A549 (cell line): ENCODE data around the gene KIAA0825. TPM values are rescaled to one million over a fixed set of nuclear protein-coding genes. Genes with fewer than 3 reads are reported as not detected.

Source experiments
- ATAC-seq, 2 experiments: fragments of 200-7000 bp in 1 of 2; fragments of >200 bp in 1 of 2; cut with Nextera tagmentation in 1 of 2; cut with Tn5 transposase in 1 of 2; 3 replicates each; pipeline versions ENCODE4 v1.8.0 to v1.9.1; 2018 to 2020; ENCODE audit warnings: mild to moderate bottlenecking in 1 of 2, moderate library complexity in 1 of 2
- CTCF ChIA-PET: fragments of 300-600 bp; sonication (Branson Sonifier 250); formaldehyde crosslinking; extraction: SDS; loops from one replicate; lab custom pipeline; 2021; ENCODE audit warnings: antibody characterized with exemption, inconsistent platforms; lab: Yijun Ruan, JAX
- POLR2A ChIA-PET: fragments of 350-600 bp; formaldehyde crosslinking; extraction: SDS; loops from one replicate; lab custom pipeline; 2021; ENCODE audit warnings: antibody characterized with exemption, inconsistent platforms; lab: Yijun Ruan, JAX
- DNase-seq, 2 experiments: peaks; one replicate each; pipeline versions ENCODE4 v3.0.0 to v3.0.0-alpha.2; 2011 to 2016; ENCODE audit warnings: low read depth in 1 of 2, low spot score in 1 of 2
- FAIRE-seq: peaks from 2 replicates; lab custom pipeline; 2011; peaks lifted over from hg19 to GRCh38; lab: Jason Lieb, UNC
- H3K27ac ChIP-seq, 2 experiments: fragments of >200 bp; sonication (Bioruptor Twin); formaldehyde crosslinking; 3 replicates each; pipeline ENCODE4 v1.5.1; 2016 to 2017
- H3K4me1 ChIP-seq: fragments of >200 bp; sonication (Bioruptor Twin); formaldehyde crosslinking; 3 replicates; pipeline ENCODE4 v1.6.1; 2016
- H3K4me2 ChIP-seq: fragments of >200 bp; sonication (Bioruptor Twin); formaldehyde crosslinking; 3 replicates; pipeline ENCODE4 v1.6.1; 2016
- H3K4me3 ChIP-seq: fragments of >200 bp; sonication (Bioruptor Twin); formaldehyde crosslinking; 3 replicates; pipeline ENCODE4 v1.5.1; 2016
- H3K9me3 ChIP-seq: fragments of >200 bp; sonication (Bioruptor Twin); formaldehyde crosslinking; 3 replicates; pipeline ENCODE4 v1.6.1; 2016
- BCL3 ChIP-seq: fragments of >200 bp; sonication (Bioruptor Twin); formaldehyde crosslinking; IDR thresholded peaks from 3 replicates; pipeline ENCODE4 v1.6.1; 2016
- CBX2 ChIP-seq: fragments of 200-600 bp; sonication (generic); IDR thresholded peaks from 2 replicates; pipeline ENCODE4 v1.6.1; 2016; ENCODE audit warnings: low read depth, mild to moderate bottlenecking, borderline replicate concordance
- CBX8 ChIP-seq: fragments of 200-600 bp; sonication (generic); IDR thresholded peaks from 2 replicates; pipeline ENCODE4 v1.6.1; 2016
- CHD2 ChIP-seq: fragments of 150-350 bp; IDR thresholded peaks from 2 replicates; pipeline ENCODE4 v1.6.1; 2014; ENCODE audit warnings: low read length; ENCODE audit not compliant: partially characterized antibody
- EHF ChIP-seq: fragments of 250-450 bp; sonication (Bioruptor Pico); IDR thresholded peaks from 2 replicates; pipeline ENCODE4 v1.5.0; 2020; ENCODE audit warnings: mild to moderate bottlenecking
- EHMT2 ChIP-seq: fragments of 200-600 bp; sonication (generic); IDR thresholded peaks from 2 replicates; pipeline ENCODE4 v1.6.1; 2016; ENCODE audit warnings: antibody characterized with exemption, low read depth, mild to moderate bottlenecking, moderate library complexity
- EP300 ChIP-seq, 2 experiments: fragments of >200 bp; sonication (Bioruptor Twin); formaldehyde crosslinking; IDR thresholded peaks; 2 replicates in 1 of 2; 3 replicates in 1 of 2; pipeline ENCODE4 v1.6.1; 2016 to 2017
- ESRRA ChIP-seq: fragments of 150-350 bp; IDR thresholded peaks from 2 replicates; pipeline ENCODE4 v1.6.1; 2014; ENCODE audit warnings: mild to moderate bottlenecking, low read length, borderline replicate concordance
- FOSB ChIP-seq: fragments of 250-450 bp; sonication (Bioruptor Pico); IDR thresholded peaks from 2 replicates; pipeline ENCODE4 v1.5.0; 2020; ENCODE audit warnings: mild to moderate bottlenecking, moderate library complexity
- FOSL2 ChIP-seq, 2 experiments: fragments of 450-650 bp in 1 of 2; fragments of >200 bp in 1 of 2; sonication (Bioruptor Twin) in 1 of 2; formaldehyde crosslinking; IDR thresholded peaks; 2 replicates each; pipeline versions ENCODE4 v1.5.0 to v1.6.1; 2016 to 2020; ENCODE audit warnings: mild to moderate bottlenecking in 1 of 2, moderate library complexity in 1 of 2
- HMGXB4 ChIP-seq: fragments of 250-450 bp; sonication (Bioruptor Pico); IDR thresholded peaks from 2 replicates; pipeline ENCODE4 v1.5.0; 2021; ENCODE audit warnings: mild to moderate bottlenecking, moderate library complexity, borderline replicate concordance
- KDM1A ChIP-seq: fragments of 200-600 bp; sonication (generic); IDR thresholded peaks from 2 replicates; pipeline ENCODE4 v1.6.1; 2016; ENCODE audit warnings: low read depth, mild to moderate bottlenecking
- MYC ChIP-seq: IDR thresholded peaks from 2 replicates; pipeline ENCODE4 v1.6.1; 2012; ENCODE audit warnings: mild to moderate bottlenecking, inconsistent platforms, low read length, improper control_type of control experiment, borderline replicate concordance
- PHF8 ChIP-seq: fragments of 200-600 bp; sonication (generic); IDR thresholded peaks from 2 replicates; pipeline ENCODE4 v1.6.1; 2016; ENCODE audit warnings: low read depth, mild to moderate bottlenecking, antibody characterized with exemption, moderate library complexity, borderline replicate concordance
- POLR2AphosphoS2 ChIP-seq: conservative IDR thresholded peaks from 2 replicates; pipeline ENCODE4 v1.6.1; 2012; ENCODE audit warnings: low read length, improper control_type of control experiment, inconsistent platforms
- RAD21 ChIP-seq, 2 experiments: fragments of >200 bp in 1 of 2; sonication (Bioruptor Twin) in 1 of 2; formaldehyde crosslinking in 1 of 2; IDR thresholded peaks in 1 of 2; conservative IDR thresholded peaks in 1 of 2; 2 replicates in 1 of 2; 3 replicates in 1 of 2; pipeline ENCODE4 v1.6.1; 2012 to 2018; ENCODE audit warnings: inconsistent platforms in 1 of 2
- REST ChIP-seq: fragments of 200-600 bp; sonication (generic); IDR thresholded peaks from 2 replicates; pipeline ENCODE4 v1.6.1; 2016; ENCODE audit warnings: antibody characterized with exemption, mild to moderate bottlenecking, moderate library complexity
- RFX5 ChIP-seq: fragments of 450-650 bp; IDR thresholded peaks from 2 replicates; pipeline ENCODE4 v1.7.1; 2014; ENCODE audit warnings: antibody characterized with exemption, mild to moderate bottlenecking, moderate library complexity
- RNF2 ChIP-seq: fragments of 200-600 bp; sonication (generic); IDR thresholded peaks from 2 replicates; pipeline ENCODE4 v1.6.1; 2016; ENCODE audit warnings: low read depth, mild to moderate bottlenecking, antibody characterized with exemption, moderate library complexity, borderline replicate concordance
- SMC3 ChIP-seq: fragments of >200 bp; sonication (Bioruptor Twin); formaldehyde crosslinking; IDR thresholded peaks from 3 replicates; pipeline ENCODE4 v1.6.1; 2018; ENCODE audit warnings: inconsistent platforms
- SREBF2 ChIP-seq: fragments of 450-650 bp; IDR thresholded peaks from 2 replicates; pipeline ENCODE4 v1.6.1; 2014; ENCODE audit warnings: mild to moderate bottlenecking, moderate library complexity
- TP53 ChIP-seq: fragments of 250-450 bp; sonication (Bioruptor Pico); IDR thresholded peaks from 2 replicates; pipeline ENCODE4 v1.5.0; 2021; ENCODE audit warnings: mild to moderate bottlenecking, moderate library complexity
- ZC3H11A ChIP-seq: fragments of 450-650 bp; IDR thresholded peaks from 2 replicates; pipeline ENCODE4 v1.6.1; 2014; ENCODE audit warnings: antibody characterized with exemption, mild to moderate bottlenecking
- ZNF302 ChIP-seq: fragments of 250-450 bp; sonication (Bioruptor Pico); IDR thresholded peaks from 2 replicates; pipeline ENCODE4 v1.9.0; 2021; ENCODE audit warnings: inconsistent platforms, mild to moderate bottlenecking, moderate library complexity
- WGBS: methylation state at CpG from one replicate; pipeline ENCODE4 v1.1.6; 2017; ENCODE audit errors: missing lambda C conversion rate; 5-methylcytosine and 5-hydroxymethylcytosine counted together
- polyA plus RNA-seq, 4 experiments: library from polyadenylated mRNA; depleted of rRNA in 3 of 4; stranded (reverse); fragments of >200 nt; fragmentation: RNase III in 1 of 4; extraction: RNeasy Plus Mini Kit Qiagen cat#74134 plus additional on column Dnase treatment in 1 of 4; gene quantifications; 2 replicates in 3 of 4; 3 replicates in 1 of 4; pipeline ENCODE4 v1.2.3, GENCODE V29; 2011 to 2017

KIAA0825 gene
- polyA plus RNA-seq, 2 of the 4 experiments (the other 2 are of a cell fraction) = 0.57 to 0.80 TPM

- TF ChIP-seq FOSL2 (IDR thresholded peaks at IDR 0.05) (no peak), FOSL2 (CRISPR knock-in tag; IDR thresholded peaks at IDR 0.05) (no peak)
Observed at GRCh38 chr5:94627191-94627590, 8.8 kb upstream of the KIAA0825 start (continued).

DNA sequence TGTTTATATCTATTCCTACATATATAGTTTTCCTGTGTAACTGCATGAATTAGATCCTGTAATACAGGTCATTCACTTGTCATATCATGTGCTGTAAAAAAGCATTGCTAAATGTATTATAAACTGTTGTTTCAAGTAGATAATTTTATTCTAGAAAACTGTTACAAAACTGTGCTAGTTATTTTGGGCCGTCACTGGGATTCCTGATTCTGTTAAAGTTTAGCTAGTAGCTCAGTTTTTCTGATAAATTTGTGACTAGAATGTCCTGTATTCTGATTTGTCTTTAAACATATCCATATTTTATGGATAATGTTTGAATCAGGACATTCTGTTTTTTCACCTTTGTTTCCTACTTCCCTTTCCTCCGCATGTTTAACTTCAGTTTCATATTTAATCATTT, 5.5 kb upstream of the KIAA0825 start:
- Histone ChIP-seq H3K27ac (no peak overlapping the region), H3K4me3 (no peak overlapping the region), H3K4me1 (peaks cover 13% of the 10 kb centered on the region; the same call in 2 of the 3 replicates), H3K9me3 (no peaks in the 10 kb centered on the region), H3K4me2 (no peak overlapping the region)
- WGBS = 85% methylated on average over 2 of the region's 2 CpGs
- TF ChIP-seq POLR2AphosphoS2 (no peak), BCL3 (no peak), CBX2 (no peak), EHF (no peak), REST (no peak), CHD2 (no peak), KDM1A (no peak), ZNF302 (CRISPR knock-in tag) (no peak), PHF8 (no peak), RNF2 (no peak), ZC3H11A (no peak), SREBF2 (no peak), FOSL2 (IDR thresholded peaks at IDR 0.05) (no peak), FOSL2 (CRISPR knock-in tag; IDR thresholded peaks at IDR 0.05) (no peak)
- ATAC-seq = no peak
- POLR2A ChIA-PET = no interaction called here
- CTCF ChIA-PET = no interaction called here
- no peak for DNase-seq
- FAIRE-seq = no peak

GRCh38 chr5:94623011-94623410, 4.6 kb upstream of the KIAA0825 start:
- no peak for DNase-seq
- H3K4me2 ChIP-seq = no peak overlapping the region
- CTCF ChIA-PET = no interaction called here
- H3K27ac ChIP-seq = no peak overlapping the region
- no peak for FAIRE-seq
- H3K4me3 ChIP-seq = no peak overlapping the region
- no peak for ATAC-seq
- TF ChIP-seq TP53 (CRISPR knock-in tag) (no peak), BCL3 (no peak)
- POLR2A ChIA-PET = no interaction called here
- H3K4me1 ChIP-seq = peaks cover 13% of the 10 kb centered on the region; the same call in 2 of the 3 replicates
- no peaks in the 10 kb centered on the region for H3K9me3 ChIP-seq

- CTCF ChIA-PET = no interaction called here
- no peak for FAIRE-seq
- ATAC-seq = no peak
- TF ChIP-seq CBX2 = no peak
- TF ChIP-seq MYC = no peak
- no peak for TF ChIP-seq RFX5
- TF ChIP-seq RAD21 (conservative IDR thresholded peaks at IDR 0.05 in 1 of 2, IDR thresholded peaks at IDR 0.05 in 1 of 2) = no peak
- TF ChIP-seq SMC3 = no peak
- no peak for TF ChIP-seq EHMT2
- no peak for TF ChIP-seq ZC3H11A
- TF ChIP-seq FOSB (CRISPR knock-in tag) = no peak
- TF ChIP-seq HMGXB4 (CRISPR knock-in tag) = no peak
- TF ChIP-seq CBX8 = no peak
- TF ChIP-seq ESRRA = no peak
- TF ChIP-seq FOSL2 (IDR thresholded peaks at IDR 0.05) = no peak
- no peak for TF ChIP-seq FOSL2 (CRISPR knock-in tag; IDR thresholded peaks at IDR 0.05)
- TF ChIP-seq EP300 (IDR thresholded peaks at IDR 0.05) = no peak
- TF ChIP-seq, all 56 proteins: peak for 0
- WGBS = 80% methylated on average over 5 of the region's 5 CpGs
- DNase-seq = no peak
- H3K4me3 ChIP-seq = no peak overlapping the region
- no peak overlapping the region for H3K27ac ChIP-seq
- no peak overlapping the region for H3K4me2 ChIP-seq
- H3K9me3 ChIP-seq = no peaks in the 10 kb centered on the region
- POLR2A ChIA-PET = no interaction called here
- peaks cover 17% of the 10 kb centered on the region; the same call in 2 of the 3 replicates for H3K4me1 ChIP-seq
Observed at GRCh38 chr5:94621763-94622162, 3.4 kb upstream of the KIAA0825 start.
